HepG2 (cell line): Measurements from ENCODE around the gene SERHL2. TPM values are rescaled to one million over a fixed set of nuclear protein-coding genes. Genes with fewer than 3 reads are reported as not detected.

Experiments
- ATAC-seq: fragments of 200-7000 bp; cut with Tn5 transposase; 3 replicates; pipeline ENCODE4 v1.9.1; 2020; ENCODE audit warnings: mild to moderate bottlenecking, moderate library complexity
- BruUV-seq: library from RNA; stranded (reverse); fragments of 400-500 nt; replicated peaks from 2 replicates; lab custom pipeline; 2021; lab: Mats Ljungman, UMichigan
- CTCF ChIA-PET: fragments of 300-600 bp; formaldehyde crosslinking; extraction: SDS; loops from one replicate; lab custom pipeline; 2021; ENCODE audit warnings: low total read pairs, inconsistent platforms, low intra/inter-chr PET ratio; lab: Yijun Ruan, JAX
- POLR2A ChIA-PET: fragments of 350-600 bp; sonication (Branson Sonifier 250); formaldehyde crosslinking; loops from one replicate; lab custom pipeline; 2020; ENCODE audit warnings: antibody characterized with exemption, inconsistent platforms; lab: Yijun Ruan, JAX
- DNase-seq: peaks from one replicate; pipeline ENCODE4 v3.0.0-alpha.2; 2015; ENCODE audit warnings: low spot score
- FAIRE-seq: peaks from 3 replicates; lab custom pipeline; 2011; peaks lifted over from hg19 to GRCh38; lab: Jason Lieb, UNC
- H2AFZ ChIP-seq: one replicate; pipeline ENCODE4 v1.6.1; 2011; ENCODE audit warnings: low read length, inconsistent platforms
- H3K27ac ChIP-seq: fragments of 300-600 bp; 3 replicates; pipeline ENCODE4 v1.8.0; 2011; ENCODE audit warnings: mixed run types, mild to moderate bottlenecking, mixed read lengths, low read length, inconsistent platforms; ENCODE audit not compliant: insufficient read depth; ENCODE audit errors: extremely low read length
- H3K27me3 ChIP-seq, 2 experiments: fragments of 200-600 bp in 1 of 2; 2 replicates in 1 of 2; 3 replicates in 1 of 2; pipeline versions ENCODE4 v1.6.0 to v1.8.0; 2011; ENCODE audit warnings: low read length in 2 of 2, mild to moderate bottlenecking in 2 of 2, moderate library complexity in 2 of 2, inconsistent platforms in 1 of 2; ENCODE audit not compliant: insufficient read depth in 2 of 2, control insufficient read depth in 1 of 2
- H3K36me3 ChIP-seq, 2 experiments: fragments of 200-600 bp in 1 of 2; replicated peaks in 1 of 2; 2 replicates in 1 of 2; 3 replicates in 1 of 2; pipeline versions ENCODE4 v1.5.1 to v1.8.0; 2011; ENCODE audit warnings: low read length in 2 of 2, inconsistent platforms in 1 of 2; ENCODE audit not compliant: insufficient read depth in 2 of 2, control insufficient read depth in 1 of 2
- H3K4me1 ChIP-seq: 2 replicates; pipeline ENCODE4 v1.5.1; 2012; ENCODE audit warnings: low read length, inconsistent platforms; ENCODE audit not compliant: insufficient read depth
- H3K4me2 ChIP-seq: 2 replicates; pipeline ENCODE4 v1.6.0; 2011; ENCODE audit warnings: low read depth, low read length, inconsistent platforms
- H3K4me3 ChIP-seq, 3 experiments: fragments of 200-600 bp in 1 of 3; sonication (generic), shearing (Covaris generic) in 1 of 3; replicated peaks in 1 of 3; 2 replicates each; pipeline ENCODE4 v1.5.1; 2011 to 2016; ENCODE audit warnings: low read length in 3 of 3, inconsistent platforms in 2 of 3, low read depth in 2 of 3, mild to moderate bottlenecking in 2 of 3, control low read depth in 1 of 3, mixed read lengths in 1 of 3; ENCODE audit not compliant: insufficient read depth in 1 of 3
- H3K79me2 ChIP-seq: one replicate; pipeline ENCODE4 v1.6.1; 2011; ENCODE audit warnings: low read length, inconsistent platforms; ENCODE audit not compliant: insufficient read depth
- H3K9ac ChIP-seq: 2 replicates; pipeline ENCODE4 v1.6.0; 2011; ENCODE audit warnings: mild to moderate bottlenecking, low read depth, low read length, inconsistent platforms; ENCODE audit not compliant: insufficient read depth
- H3K9me3 ChIP-seq: 2 replicates; pipeline ENCODE4 v1.5.1; 2012; ENCODE audit warnings: mild to moderate bottlenecking, low read length
- H4K20me1 ChIP-seq: 2 replicates; pipeline ENCODE4 v1.6.0; 2011; ENCODE audit warnings: inconsistent platforms, mild to moderate bottlenecking, low read length, moderate library complexity; ENCODE audit not compliant: insufficient read depth
- AGO2 ChIP-seq: fragments of 200-400 bp; formaldehyde crosslinking; optimal IDR thresholded peaks from 2 replicates; pipeline ENCODE3; 2017; ENCODE audit warnings: mild to moderate bottlenecking, low read depth, low read length, moderate library complexity
- AHR ChIP-seq: IDR thresholded peaks from 2 replicates; pipeline ENCODE4 v1.6.1; 2018; ENCODE audit warnings: missing genetic modification reagents, missing compliant biosample characterization
- AKAP8 ChIP-seq: sonication (generic); formaldehyde crosslinking; IDR thresholded peaks from 2 replicates; pipeline ENCODE4 v1.5.1; 2020; ENCODE audit warnings: mild to moderate bottlenecking, missing genetic modification reagents
- CTCF ChIP-seq: sonication (generic); formaldehyde crosslinking; IDR thresholded peaks from 2 replicates; pipeline ENCODE4 v1.5.0; 2020; ENCODE audit warnings: mild to moderate bottlenecking, missing genetic modification reagents, moderate library complexity
- HMGXB3 ChIP-seq: sonication (generic); formaldehyde crosslinking; IDR thresholded peaks from 2 replicates; pipeline ENCODE4 v1.4.0; 2020; ENCODE audit warnings: missing genetic modification reagents, borderline replicate concordance
- POLR2A ChIP-seq, 2 experiments: IDR thresholded peaks; 2 replicates each; pipeline ENCODE4 v1.6.1; 2011; ENCODE audit warnings: low read depth in 2 of 2, low read length in 2 of 2, mild to moderate bottlenecking in 1 of 2, moderate library complexity in 1 of 2; ENCODE audit not compliant: insufficient read depth in 1 of 2
- POLR2G ChIP-seq: fragments of 200-400 bp; formaldehyde crosslinking; IDR thresholded peaks from 2 replicates; pipeline ENCODE4 v1.6.1; 2018; ENCODE audit warnings: mild to moderate bottlenecking, low read depth, low read length, moderate library complexity
- ZNF687 ChIP-seq: sonication (generic); formaldehyde crosslinking; IDR thresholded peaks from 2 replicates; pipeline ENCODE4 v1.5.1; 2020; ENCODE audit warnings: mild to moderate bottlenecking, missing genetic modification reagents, moderate library complexity
- WGBS: methylation state at CpG from one replicate; pipeline ENCODE4 v1.1.6; 2017; ENCODE audit warnings: low lambda C conversion rate; 5-methylcytosine and 5-hydroxymethylcytosine counted together
- in situ Hi-C: cut with HindIII; loops from 2 replicates; pipeline ENCODE4 v1.10.0; 2017; ENCODE audit warnings: low pct_unique_long_range_greater_than_20kb; ENCODE audit not compliant: extremely low pct_ligation_motif_present
- intact Hi-C: fragments of 100-400 bp; cut with micrococcal nuclease; formaldehyde crosslinking; loops from one replicate; pipeline ENCODE4 v1.10.0; 2022; ENCODE audit not compliant: unreplicated experiment
- polyA plus RNA-seq, 8 experiments: library from polyadenylated mRNA; depleted of rRNA in 3 of 8; stranded (reverse) in 7 of 8; unstranded in 1 of 8; fragments of >200 nt; fragmentation: Illumina TruSeq in 4 of 8; extraction: Trizol in 4 of 8; gene quantifications; 2 replicates each; pipeline versions ENCODE4 v1.2.1 to v1.2.3, GENCODE V29; 2011 to 2016; ENCODE audit warnings: low read depth in 4 of 8, missing spikeins in 1 of 8, mixed read lengths in 1 of 8; ENCODE audit not compliant: insufficient read depth in 1 of 8
- total RNA-seq, 5 experiments: library from RNA; depleted of rRNA; stranded (reverse); fragments of >200 nt; fragmentation: Illumina TruSeq; extraction: Trizol; gene quantifications; 2 replicates each; pipeline ENCODE4 v1.2.3, GENCODE V29; 2016; ENCODE audit warnings: low read depth in 1 of 5
- TF ChIP-seq, protein P1 (sequence below): sonication (generic); formaldehyde crosslinking; IDR thresholded peaks from 2 replicates; pipeline ENCODE4 v1.4.0; 2020; ENCODE audit warnings: missing genetic modification reagents

SERHL2 gene
- total and polyA plus RNA-seq, 2 of the 13 experiments (the other 11 are each of a cell fraction or from before 2014, with no cell fraction given), result 1.0 to 1.8 TPM

DNA sequence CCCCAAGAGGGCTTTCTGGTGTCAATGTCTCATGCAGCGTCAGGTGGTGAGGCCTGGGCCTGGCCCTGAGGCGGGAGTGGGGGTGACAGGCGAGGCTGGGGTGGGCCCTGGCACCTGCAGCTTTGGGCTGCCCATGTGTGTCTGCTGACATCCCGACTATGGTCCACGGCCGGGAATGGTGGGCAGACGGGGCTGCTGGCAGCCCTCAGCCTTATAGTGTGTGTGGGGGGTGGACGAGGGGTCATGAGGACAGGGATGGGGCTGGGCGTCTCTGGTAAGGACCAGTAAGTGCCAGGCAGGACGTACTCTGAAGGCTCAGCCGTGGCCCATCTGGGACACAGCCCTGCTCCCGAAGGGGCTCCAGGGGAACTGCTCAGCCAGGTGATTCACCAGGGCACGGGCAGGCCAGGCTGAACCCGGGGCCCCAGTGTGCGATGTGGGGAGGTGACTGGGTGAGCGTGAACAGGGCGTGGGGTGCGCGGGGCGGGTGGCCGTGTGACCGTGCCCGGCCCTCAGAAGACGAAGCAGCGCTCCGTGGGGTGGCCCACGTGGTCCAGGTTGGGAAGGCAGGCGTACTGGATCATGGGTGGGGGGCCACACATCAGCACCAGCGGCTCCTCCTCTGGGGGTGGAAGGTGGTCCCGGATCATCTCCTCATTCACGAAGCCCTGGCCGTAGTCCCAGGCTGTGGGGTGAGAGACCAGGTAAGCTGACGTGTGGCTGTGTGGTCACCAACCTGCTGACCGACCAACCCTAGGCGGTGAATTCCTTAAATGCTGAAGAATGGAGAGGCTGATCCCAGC, 65.7 kb downstream of the SERHL2 start:
- H3K4me3 ChIP-seq, result no peak overlapping the region
- no peaks in the 10 kb centered on the region for H3K79me2 ChIP-seq
- BruUV-seq, result TSS peak; percentile 41
- intact Hi-C loops (loop anchor here (5.0 to 10.0 kb wide), 2 partner anchors 105 to 473 kb away; partner anchors contain the start of gene RRP7A), in situ Hi-C loops (no loop called here)
- H3K4me2 ChIP-seq, result no peak overlapping the region
- ChIA-PET POLR2A (interaction anchor here (0.7 to 1.1 kb wide), 2 partner anchors 24 to 30 kb away, joined by 3 to 4 read pairs; partner anchors contain the start of gene CYB5R3), CTCF (no interaction called here)
- no peak for DNase-seq
- H4K20me1 ChIP-seq, result peaks cover 2% of the 10 kb centered on the region; the same call in 1 of the 2 replicates
- H3K27ac ChIP-seq, result no peak overlapping the region
- ATAC-seq, result no peak
- no peaks in the 10 kb centered on the region for H3K27me3 ChIP-seq
- WGBS, result 96% methylated on average over 27 of the region's 35 CpGs
- FAIRE-seq, result no peak
- H3K36me3 ChIP-seq, result peaks cover 21 to 27% of the 10 kb centered on the region in 2 experiments; a peak in 4 of 5 replicates
- H2AFZ ChIP-seq, result no peak overlapping the region
- no peaks in the 10 kb centered on the region for H3K9me3 ChIP-seq
- H3K9ac ChIP-seq, result no peak overlapping the region
- peaks cover 15% of the 10 kb centered on the region for H3K4me1 ChIP-seq
- TF ChIP-seq POLR2A (IDR thresholded peaks at IDR 0.05; ENCODE audit: insufficient read depth in 1 of 2, low read depth in 2 of 2, low read length in 2 of 2) (0 out of 4 replicates have a peak, but pooled peaks of 1 of the 2 experiments have one; percentile 46), POLR2G (peak; percentile 46), AKAP8 (peak; percentile 21; the same call in 1 of the 2 replicates), CTCF (CRISPR knock-in tag) (peak; percentile 15; the same call in 1 of the 2 replicates), HMGXB3 (CRISPR knock-in tag) (no peak), ZNF687 (CRISPR knock-in tag) (peak; percentile 58), AHR (CRISPR knock-in tag) (no peak), AGO2 (peak; percentile 91)
- TF ChIP-seq, protein P1, sequence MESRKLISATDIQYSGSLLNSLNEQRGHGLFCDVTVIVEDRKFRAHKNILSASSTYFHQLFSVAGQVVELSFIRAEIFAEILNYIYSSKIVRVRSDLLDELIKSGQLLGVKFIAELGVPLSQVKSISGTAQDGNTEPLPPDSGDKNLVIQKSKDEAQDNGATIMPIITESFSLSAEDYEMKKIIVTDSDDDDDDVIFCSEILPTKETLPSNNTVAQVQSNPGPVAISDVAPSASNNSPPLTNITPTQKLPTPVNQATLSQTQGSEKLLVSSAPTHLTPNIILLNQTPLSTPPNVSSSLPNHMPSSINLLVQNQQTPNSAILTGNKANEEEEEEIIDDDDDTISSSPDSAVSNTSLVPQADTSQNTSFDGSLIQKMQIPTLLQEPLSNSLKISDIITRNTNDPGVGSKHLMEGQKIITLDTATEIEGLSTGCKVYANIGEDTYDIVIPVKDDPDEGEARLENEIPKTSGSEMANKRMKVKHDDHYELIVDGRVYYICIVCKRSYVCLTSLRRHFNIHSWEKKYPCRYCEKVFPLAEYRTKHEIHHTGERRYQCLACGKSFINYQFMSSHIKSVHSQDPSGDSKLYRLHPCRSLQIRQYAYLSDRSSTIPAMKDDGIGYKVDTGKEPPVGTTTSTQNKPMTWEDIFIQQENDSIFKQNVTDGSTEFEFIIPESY (CRISPR knock-in tag), result no peak
